ENCODE measurements around the gene CMTM2.
"Not testable (repeated sequence)": the region's sequence is repeated elsewhere in the genome, so short reads cannot be mapped to it uniquely, and the experiment has no call there.

Gene CMTM2

DNA sequence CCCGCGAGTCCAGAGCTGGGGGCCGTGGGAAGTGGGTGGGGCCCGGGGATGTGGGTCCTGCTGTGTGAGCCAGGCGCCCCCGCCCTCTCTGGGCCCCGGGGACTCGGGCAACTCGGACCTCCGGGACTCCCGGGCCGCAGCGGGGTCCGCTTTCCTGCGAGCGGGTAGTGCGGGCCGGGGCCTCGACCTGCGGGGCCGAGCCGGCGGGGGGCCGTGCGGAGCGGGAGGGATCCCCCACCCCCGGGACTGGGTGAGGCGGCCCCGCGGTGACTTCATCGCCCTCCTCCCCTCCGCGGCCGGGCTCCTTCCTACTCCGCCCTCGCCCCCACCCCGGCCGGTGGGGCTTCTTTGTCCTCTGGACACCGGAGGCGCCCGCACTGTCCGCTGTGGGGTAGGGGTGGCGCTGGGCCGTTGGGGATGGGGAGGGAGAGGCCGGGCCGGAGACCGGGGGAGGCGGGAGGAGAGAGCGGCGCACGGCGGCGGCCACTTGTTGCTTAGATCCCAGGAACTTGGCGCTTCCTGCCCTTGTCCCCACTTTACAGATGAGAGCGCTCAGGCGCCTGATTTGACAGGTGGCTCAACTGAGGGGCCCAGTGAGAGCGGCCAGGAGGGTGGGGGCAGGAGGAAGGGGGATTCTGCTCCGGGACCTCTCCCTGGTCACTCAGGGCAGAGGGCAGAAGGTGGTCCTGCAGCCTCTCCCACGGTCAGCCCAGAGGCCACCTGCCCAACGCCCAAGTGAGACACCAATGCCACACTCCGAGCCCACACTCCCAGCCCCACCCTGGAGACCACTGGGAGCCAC, 26.1 kb downstream of the CMTM2 start:
- Mint-ChIP-seq H3K27me3 (ENCODE audit: low read depth, poor library complexity) (peaks cover 5% of the 10 kb centered on the region), H3K27ac (no peak overlapping the region), H3K4me3 (peak overlapping the region; percentile 77), H3K4me1 (peaks cover 48% of the 10 kb centered on the region), H3K9me3 (no peaks in the 10 kb centered on the region), H3K36me3 (ENCODE audit: low read depth) (peaks cover 12% of the 10 kb centered on the region)
- TF ChIP-seq, protein P1, sequence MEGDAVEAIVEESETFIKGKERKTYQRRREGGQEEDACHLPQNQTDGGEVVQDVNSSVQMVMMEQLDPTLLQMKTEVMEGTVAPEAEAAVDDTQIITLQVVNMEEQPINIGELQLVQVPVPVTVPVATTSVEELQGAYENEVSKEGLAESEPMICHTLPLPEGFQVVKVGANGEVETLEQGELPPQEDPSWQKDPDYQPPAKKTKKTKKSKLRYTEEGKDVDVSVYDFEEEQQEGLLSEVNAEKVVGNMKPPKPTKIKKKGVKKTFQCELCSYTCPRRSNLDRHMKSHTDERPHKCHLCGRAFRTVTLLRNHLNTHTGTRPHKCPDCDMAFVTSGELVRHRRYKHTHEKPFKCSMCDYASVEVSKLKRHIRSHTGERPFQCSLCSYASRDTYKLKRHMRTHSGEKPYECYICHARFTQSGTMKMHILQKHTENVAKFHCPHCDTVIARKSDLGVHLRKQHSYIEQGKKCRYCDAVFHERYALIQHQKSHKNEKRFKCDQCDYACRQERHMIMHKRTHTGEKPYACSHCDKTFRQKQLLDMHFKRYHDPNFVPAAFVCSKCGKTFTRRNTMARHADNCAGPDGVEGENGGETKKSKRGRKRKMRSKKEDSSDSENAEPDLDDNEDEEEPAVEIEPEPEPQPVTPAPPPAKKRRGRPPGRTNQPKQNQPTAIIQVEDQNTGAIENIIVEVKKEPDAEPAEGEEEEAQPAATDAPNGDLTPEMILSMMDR (IDR thresholded peaks at IDR 0.05): no peak
- peak; percentile 68 for DNase-seq

DNA sequence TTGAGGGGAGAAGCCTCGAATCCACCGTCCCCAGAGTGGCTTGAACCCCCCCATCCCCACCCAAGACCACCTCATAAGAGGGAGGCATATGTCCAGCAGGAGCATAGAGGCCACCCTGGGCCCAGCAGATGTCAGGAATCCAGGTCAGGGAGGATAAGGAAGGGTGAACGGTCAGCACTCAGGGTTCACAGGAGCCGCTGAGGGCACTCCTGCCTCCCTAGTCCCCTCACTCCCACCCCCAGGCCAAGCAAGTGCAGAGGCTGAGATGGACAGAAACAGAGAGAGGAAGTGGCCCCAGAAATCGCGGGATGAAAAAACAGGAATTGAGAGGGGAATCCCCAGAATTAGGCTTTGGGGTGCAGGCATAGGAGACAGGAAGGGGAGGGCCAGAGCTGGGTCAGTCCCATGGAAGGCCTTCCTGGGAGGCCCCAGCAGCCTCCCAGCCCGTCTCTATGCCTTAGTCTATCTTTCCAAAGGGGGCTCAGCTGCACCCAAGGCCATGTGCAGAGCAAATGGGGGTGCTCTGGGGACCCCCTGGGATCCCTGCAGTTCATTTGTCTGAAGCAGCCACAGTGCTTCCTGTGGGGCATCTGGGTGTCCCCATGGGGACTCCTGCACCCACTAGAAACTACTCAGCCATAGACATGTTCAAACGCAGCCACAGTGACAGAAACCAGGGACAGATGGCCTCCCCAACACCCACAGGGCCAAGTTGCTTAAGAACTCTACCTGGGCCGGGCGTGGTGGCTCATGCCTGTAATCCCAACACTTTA, 26.9 kb downstream of the CMTM2 start:
- H3K4me3 Mint-ChIP-seq: peak overlapping the region; percentile 77
- DNase-seq: no peak
- peaks cover 5% of the 10 kb centered on the region for H3K27me3 Mint-ChIP-seq (ENCODE audit: low read depth, poor library complexity)
- TF ChIP-seq, protein P1 (IDR thresholded peaks at IDR 0.05): no peak
- H3K27ac Mint-ChIP-seq: peak overlapping the region; percentile 80
- H3K4me1 Mint-ChIP-seq: peaks cover 41% of the 10 kb centered on the region
- peaks cover 20% of the 10 kb centered on the region for H3K36me3 Mint-ChIP-seq (ENCODE audit: low read depth)
- H3K9me3 Mint-ChIP-seq: no peaks in the 10 kb centered on the region

DNA sequence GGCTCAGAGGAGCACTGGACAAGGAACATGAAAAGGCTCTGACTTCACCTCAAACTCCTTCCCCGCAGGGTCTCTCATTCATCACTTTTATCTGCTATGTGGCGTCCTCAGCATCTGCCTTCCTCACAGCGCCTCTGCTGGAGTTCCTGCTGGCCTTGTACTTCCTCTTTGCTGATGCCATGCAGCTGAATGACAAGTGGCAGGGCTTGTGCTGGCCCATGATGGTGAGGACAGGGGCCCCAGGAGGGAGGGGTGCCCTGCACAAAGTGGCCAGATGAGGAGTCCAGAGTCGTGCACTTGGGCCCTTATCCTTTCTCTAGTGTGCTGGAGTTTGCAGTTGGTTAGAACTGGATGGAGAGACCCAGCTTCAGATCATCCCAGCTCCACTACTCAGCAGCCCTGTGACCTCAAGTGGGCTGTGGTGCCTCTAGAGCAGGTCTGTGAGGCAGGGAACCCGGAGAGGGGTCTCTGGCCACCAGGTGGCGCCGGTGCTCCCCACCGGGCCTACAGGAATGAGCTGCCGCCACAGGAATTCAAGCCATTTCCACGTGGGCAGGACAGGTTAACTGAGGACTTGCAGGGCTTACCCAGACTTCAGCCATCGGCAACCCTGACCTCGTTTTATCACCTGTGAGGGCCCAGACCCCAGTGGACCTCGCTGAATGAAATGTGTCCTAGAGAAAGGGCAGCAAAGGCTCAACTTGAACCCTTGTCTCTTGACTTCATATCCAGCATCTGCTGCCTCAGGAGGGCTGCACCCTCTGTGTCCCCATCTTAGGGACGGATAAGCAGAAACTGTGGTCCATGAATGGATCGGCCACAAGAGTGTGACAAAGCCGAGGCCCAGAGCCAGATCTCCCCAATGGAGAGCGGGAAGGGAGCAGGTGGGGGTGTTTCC, 29.2 kb downstream of the CMTM2 start:
- Mint-ChIP-seq H3K4me1 (peaks cover 32% of the 10 kb centered on the region), H3K9me3 (peaks cover 4% of the 10 kb centered on the region), H3K27ac (peak overlapping the region; percentile 90), H3K36me3 (ENCODE audit: low read depth) (peaks cover 43% of the 10 kb centered on the region), H3K27me3 (ENCODE audit: low read depth, poor library complexity) (no peaks in the 10 kb centered on the region), H3K4me3 (no peak overlapping the region)
- TF ChIP-seq, protein P1 (IDR thresholded peaks at IDR 0.05): peak; percentile 93
- DNase-seq: peak; percentile 93

DNA sequence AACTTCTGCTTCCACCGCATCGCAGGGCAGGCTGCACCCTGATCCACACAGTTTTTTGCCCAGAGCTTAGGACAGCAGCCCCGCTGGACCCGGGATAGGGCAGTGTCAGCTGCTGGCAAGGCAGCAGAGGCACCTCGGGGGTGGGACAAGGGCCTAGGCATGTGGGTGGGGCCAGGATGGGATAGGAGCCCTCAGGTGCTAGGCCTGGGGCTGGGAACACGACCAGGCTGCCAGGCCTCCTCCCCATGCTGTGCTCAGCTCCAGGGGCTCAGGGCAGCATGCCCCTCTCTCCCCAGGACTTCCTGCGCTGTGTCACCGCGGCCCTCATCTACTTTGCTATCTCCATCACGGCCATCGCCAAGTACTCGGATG, 29.9 kb downstream of the CMTM2 start:
- Mint-ChIP-seq H3K27ac (no peak overlapping the region), H3K27me3 (ENCODE audit: low read depth, poor library complexity) (no peaks in the 10 kb centered on the region), H3K4me1 (peaks cover 26% of the 10 kb centered on the region)

DNA sequence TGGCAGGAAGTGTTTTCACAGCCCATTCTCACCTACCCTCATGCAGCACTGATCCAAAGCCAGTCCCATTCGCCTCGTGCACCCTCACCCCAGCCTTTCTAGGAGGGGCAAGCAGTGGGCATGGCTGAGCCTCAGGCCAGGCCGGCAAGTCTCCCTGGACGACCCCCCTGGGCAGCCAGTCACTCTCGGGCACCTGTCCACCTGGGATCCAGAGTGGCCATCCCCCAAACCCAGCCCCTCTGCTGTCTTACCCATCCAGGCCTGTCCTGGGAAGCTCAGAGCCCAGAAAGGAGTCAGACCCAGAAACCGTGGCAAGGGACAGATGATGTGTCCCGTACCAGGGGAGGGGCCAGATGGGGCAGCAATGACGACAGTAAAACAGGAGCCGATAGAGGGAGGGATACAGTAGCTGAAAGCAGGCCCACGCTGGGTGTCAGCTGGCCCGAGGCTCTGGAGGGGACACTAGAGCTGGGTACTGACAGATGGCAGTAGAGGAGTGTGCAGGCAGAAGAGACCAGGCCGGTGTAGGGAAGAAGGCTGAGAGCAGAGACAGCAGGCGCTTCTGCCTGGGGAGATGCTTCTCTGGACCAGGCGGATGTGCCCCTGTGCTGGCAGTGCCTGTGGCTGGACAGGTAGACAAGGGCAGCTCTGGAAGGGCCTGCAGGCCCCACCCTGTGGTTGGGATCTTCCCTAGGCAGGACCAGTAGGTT, 31.0 kb downstream of the CMTM2 start:
- H3K27me3 Mint-ChIP-seq (ENCODE audit: low read depth, poor library complexity): no peaks in the 10 kb centered on the region
- peaks cover 4% of the 10 kb centered on the region for H3K9me3 Mint-ChIP-seq
- peaks cover 61% of the 10 kb centered on the region for H3K36me3 Mint-ChIP-seq (ENCODE audit: low read depth)
- DNase-seq: no peak
- peaks cover 26% of the 10 kb centered on the region for H3K4me1 Mint-ChIP-seq
- no peak overlapping the region for H3K4me3 Mint-ChIP-seq
- TF ChIP-seq, protein P1 (IDR thresholded peaks at IDR 0.05): no peak
- H3K27ac Mint-ChIP-seq: no peak overlapping the region

More for the DNA sequence above, 29.9 kb downstream of the CMTM2 start:
- Mint-ChIP-seq H3K9me3 (peaks cover 4% of the 10 kb centered on the region), H3K36me3 (ENCODE audit: low read depth) (peaks cover 50% of the 10 kb centered on the region), H3K4me3 (no peak overlapping the region)
- TF ChIP-seq, protein P1 (IDR thresholded peaks at IDR 0.05): no peak
- DNase-seq: no peak

DNA sequence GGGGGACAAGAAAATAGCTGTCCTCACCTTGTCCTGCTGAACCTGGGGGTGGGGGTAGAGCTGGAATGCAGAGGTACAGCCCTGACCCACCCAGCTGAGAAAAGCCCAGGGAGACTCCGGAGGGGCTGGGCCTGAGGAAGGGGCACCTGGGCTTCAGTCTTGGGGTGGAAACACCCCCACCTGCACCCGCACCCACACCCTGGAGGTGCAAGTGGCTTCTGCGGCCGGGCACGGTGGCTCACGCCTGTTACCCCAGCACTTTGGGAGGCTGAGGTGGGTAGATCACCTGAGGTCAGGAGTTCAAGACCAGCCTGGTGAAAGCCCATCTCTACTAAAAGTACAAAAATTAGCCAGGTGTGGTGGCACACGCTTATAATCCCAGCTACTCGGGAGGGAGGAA, 32.6 kb downstream of the CMTM2 start:
- peaks cover 71% of the 10 kb centered on the region for H3K36me3 Mint-ChIP-seq (ENCODE audit: low read depth)
- not testable (repeated sequence) for H3K9me3 Mint-ChIP-seq; H3K27me3 Mint-ChIP-seq (ENCODE audit: low read depth, poor library complexity); H3K27ac Mint-ChIP-seq; H3K4me3 Mint-ChIP-seq; DNase-seq
- H3K4me1 Mint-ChIP-seq: peaks cover 22% of the 10 kb centered on the region

All from nephron progenitor cell (in vitro differentiated cells).